ENCODE data around the gene B3GAT1. TPM values are rescaled to one million over a fixed set of nuclear protein-coding genes. Genes with fewer than 3 reads are reported as not detected.

Gene B3GAT1
- polyA plus RNA-seq, 2 donors = 0.02 to 0.10 TPM

- Histone ChIP-seq H3K36me3 (ENCODE audit: control insufficient read depth in 2 of 2, insufficient read depth in 2 of 2, low read length in 1 of 2) (no peaks in the 10 kb centered on the region), H3K4me1 (ENCODE audit: control insufficient read depth in 2 of 2, insufficient read depth in 2 of 2, low read length in 1 of 2) (no peaks in the 10 kb centered on the region), H3K27me3 (ENCODE audit: control insufficient read depth in 1 of 2, insufficient read depth in 2 of 2, low read length in 2 of 2) (no peaks in the 10 kb centered on the region), H3K27ac (ENCODE audit: low read depth in 2 of 2, low read length in 1 of 2) (no peak overlapping the region), H3K4me3 (ENCODE audit: low read depth in 1 of 2, low read length in 2 of 2) (no peak overlapping the region), H3K9me3 (ENCODE audit: control insufficient read depth in 2 of 2, insufficient read depth in 1 of 2, low read depth in 1 of 2, low read length in 1 of 2) (no peaks in the 10 kb centered on the region)
- 75 to 83% methylated on average over 12 of the region's 12 CpGs for WGBS, 2 donors
These were observed 17.0 kb downstream of the B3GAT1 start for GRCh38 chr11:134395002-134395401.

- no peaks in the 10 kb centered on the region for H3K27me3 ChIP-seq (ENCODE audit: control insufficient read depth in 1 of 2, insufficient read depth in 2 of 2, low read length in 2 of 2)
- no peak overlapping the region for H3K27ac ChIP-seq (ENCODE audit: low read depth in 2 of 2, low read length in 1 of 2)
- 80 to 82% methylated on average over 10 of the region's 10 CpGs for WGBS, 2 donors
- no peaks in the 10 kb centered on the region for H3K4me1 ChIP-seq (ENCODE audit: control insufficient read depth in 2 of 2, insufficient read depth in 2 of 2, low read length in 1 of 2)
- H3K36me3 ChIP-seq (ENCODE audit: control insufficient read depth in 2 of 2, insufficient read depth in 2 of 2, low read length in 1 of 2) = no peaks in the 10 kb centered on the region
- no peak overlapping the region for H3K4me3 ChIP-seq (ENCODE audit: low read depth in 1 of 2, low read length in 2 of 2)
- no peaks in the 10 kb centered on the region for H3K9me3 ChIP-seq (ENCODE audit: control insufficient read depth in 2 of 2, insufficient read depth in 1 of 2, low read depth in 1 of 2, low read length in 1 of 2)
These were observed 17.7 kb downstream of the B3GAT1 start for GRCh38 chr11:134394311-134394710.

GRCh38 chr11:134393638-134394037, 18.4 kb downstream of the B3GAT1 start:
- Histone ChIP-seq H3K9me3 (ENCODE audit: control insufficient read depth in 2 of 2, insufficient read depth in 1 of 2, low read depth in 1 of 2, low read length in 1 of 2) (no peaks in the 10 kb centered on the region), H3K36me3 (ENCODE audit: control insufficient read depth in 2 of 2, insufficient read depth in 2 of 2, low read length in 1 of 2) (no peaks in the 10 kb centered on the region), H3K4me1 (ENCODE audit: control insufficient read depth in 2 of 2, insufficient read depth in 2 of 2, low read length in 1 of 2) (no peaks in the 10 kb centered on the region), H3K27me3 (ENCODE audit: control insufficient read depth in 1 of 2, insufficient read depth in 2 of 2, low read length in 2 of 2) (no peaks in the 10 kb centered on the region), H3K27ac (ENCODE audit: low read depth in 2 of 2, low read length in 1 of 2) (no peak overlapping the region), H3K4me3 (ENCODE audit: low read depth in 1 of 2, low read length in 2 of 2) (no peak overlapping the region)
- 28 to 38% methylated on average over 14 of the region's 14 CpGs for WGBS, 2 donors

- H3K27me3 ChIP-seq (ENCODE audit: control insufficient read depth in 1 of 2, insufficient read depth in 2 of 2, low read length in 2 of 2) = no peaks in the 10 kb centered on the region
- H3K4me1 ChIP-seq (ENCODE audit: control insufficient read depth in 2 of 2, insufficient read depth in 2 of 2, low read length in 1 of 2) = no peaks in the 10 kb centered on the region
- WGBS, 2 donors = 84% methylated on average over 21 of the region's 21 CpGs
- no peaks in the 10 kb centered on the region for H3K9me3 ChIP-seq (ENCODE audit: control insufficient read depth in 2 of 2, insufficient read depth in 1 of 2, low read depth in 1 of 2, low read length in 1 of 2)
- H3K4me3 ChIP-seq (ENCODE audit: low read depth in 1 of 2, low read length in 2 of 2) = no peak overlapping the region
- no peak overlapping the region for H3K27ac ChIP-seq (ENCODE audit: low read depth in 2 of 2, low read length in 1 of 2)
- H3K36me3 ChIP-seq (ENCODE audit: control insufficient read depth in 2 of 2, insufficient read depth in 2 of 2, low read length in 1 of 2) = no peaks in the 10 kb centered on the region
These were observed 19.0 kb downstream of the B3GAT1 start for GRCh38 chr11:134392953-134393615.

- Histone ChIP-seq H3K27me3 (ENCODE audit: control insufficient read depth in 1 of 2, insufficient read depth in 2 of 2, low read length in 2 of 2) (no peaks in the 10 kb centered on the region), H3K36me3 (ENCODE audit: control insufficient read depth in 2 of 2, insufficient read depth in 2 of 2, low read length in 1 of 2) (no peaks in the 10 kb centered on the region), H3K4me1 (ENCODE audit: control insufficient read depth in 2 of 2, insufficient read depth in 2 of 2, low read length in 1 of 2) (no peaks in the 10 kb centered on the region), H3K9me3 (ENCODE audit: control insufficient read depth in 2 of 2, insufficient read depth in 1 of 2, low read depth in 1 of 2, low read length in 1 of 2) (no peaks in the 10 kb centered on the region), H3K27ac (ENCODE audit: low read depth in 2 of 2, low read length in 1 of 2) (no peak overlapping the region), H3K4me3 (ENCODE audit: low read depth in 1 of 2, low read length in 2 of 2) (no peak overlapping the region)
- 84 to 85% methylated on average over 13 of the region's 13 CpGs for WGBS, 2 donors
These were observed 20.4 kb downstream of the B3GAT1 start for GRCh38 chr11:134391656-134392055.

- Histone ChIP-seq H3K4me3 (ENCODE audit: low read depth in 1 of 2, low read length in 2 of 2) (no peak overlapping the region), H3K27me3 (ENCODE audit: control insufficient read depth in 1 of 2, insufficient read depth in 2 of 2, low read length in 2 of 2) (no peaks in the 10 kb centered on the region), H3K27ac (ENCODE audit: low read depth in 2 of 2, low read length in 1 of 2) (no peak overlapping the region), H3K36me3 (ENCODE audit: control insufficient read depth in 2 of 2, insufficient read depth in 2 of 2, low read length in 1 of 2) (no peaks in the 10 kb centered on the region), H3K9me3 (ENCODE audit: control insufficient read depth in 2 of 2, insufficient read depth in 1 of 2, low read depth in 1 of 2, low read length in 1 of 2) (no peaks in the 10 kb centered on the region), H3K4me1 (ENCODE audit: control insufficient read depth in 2 of 2, insufficient read depth in 2 of 2, low read length in 1 of 2) (no peaks in the 10 kb centered on the region)
- WGBS, 2 donors = 78% methylated on average over 15 of the region's 15 CpGs
These were observed 21.1 kb downstream of the B3GAT1 start for GRCh38 chr11:134390706-134391569.

GRCh38 chr11:134389464-134390180, 22.4 kb downstream of the B3GAT1 start:
- H3K27ac ChIP-seq (ENCODE audit: low read depth in 2 of 2, low read length in 1 of 2) = no peak overlapping the region
- H3K36me3 ChIP-seq (ENCODE audit: control insufficient read depth in 2 of 2, insufficient read depth in 2 of 2, low read length in 1 of 2) = no peaks in the 10 kb centered on the region
- H3K4me3 ChIP-seq (ENCODE audit: low read depth in 1 of 2, low read length in 2 of 2) = no peak overlapping the region
- H3K4me1 ChIP-seq (ENCODE audit: control insufficient read depth in 2 of 2, insufficient read depth in 2 of 2, low read length in 1 of 2) = no peaks in the 10 kb centered on the region
- H3K27me3 ChIP-seq (ENCODE audit: control insufficient read depth in 1 of 2, insufficient read depth in 2 of 2, low read length in 2 of 2) = no peaks in the 10 kb centered on the region
- H3K9me3 ChIP-seq (ENCODE audit: control insufficient read depth in 2 of 2, insufficient read depth in 1 of 2, low read depth in 1 of 2, low read length in 1 of 2) = no peaks in the 10 kb centered on the region
- WGBS, 2 donors = 89 to 90% methylated on average over 25 of the region's 25 CpGs

- Histone ChIP-seq H3K9me3 (ENCODE audit: control insufficient read depth in 2 of 2, insufficient read depth in 1 of 2, low read depth in 1 of 2, low read length in 1 of 2) (peaks cover 0 to 3% of the 10 kb centered on the region in 2 donors), H3K27ac (ENCODE audit: low read depth in 2 of 2, low read length in 1 of 2) (no peak overlapping the region), H3K4me1 (ENCODE audit: control insufficient read depth in 2 of 2, insufficient read depth in 2 of 2, low read length in 1 of 2) (no peaks in the 10 kb centered on the region), H3K4me3 (ENCODE audit: low read depth in 1 of 2, low read length in 2 of 2) (no peak overlapping the region), H3K27me3 (ENCODE audit: control insufficient read depth in 1 of 2, insufficient read depth in 2 of 2, low read length in 2 of 2) (no peaks in the 10 kb centered on the region), H3K36me3 (ENCODE audit: control insufficient read depth in 2 of 2, insufficient read depth in 2 of 2, low read length in 1 of 2) (no peaks in the 10 kb centered on the region)
- 72 to 84% methylated on average over 4 of the region's 4 CpGs for WGBS, 2 donors
These were observed 23.5 kb downstream of the B3GAT1 start for GRCh38 chr11:134388590-134388989.

GRCh38 chr11:134387501-134387900, 24.5 kb downstream of the B3GAT1 start:
- Histone ChIP-seq H3K27me3 (ENCODE audit: control insufficient read depth in 1 of 2, insufficient read depth in 2 of 2, low read length in 2 of 2) (no peaks in the 10 kb centered on the region), H3K27ac (ENCODE audit: low read depth in 2 of 2, low read length in 1 of 2) (no peak overlapping the region), H3K4me1 (ENCODE audit: control insufficient read depth in 2 of 2, insufficient read depth in 2 of 2, low read length in 1 of 2) (no peaks in the 10 kb centered on the region), H3K4me3 (ENCODE audit: low read depth in 1 of 2, low read length in 2 of 2) (no peak overlapping the region), H3K36me3 (ENCODE audit: control insufficient read depth in 2 of 2, insufficient read depth in 2 of 2, low read length in 1 of 2) (no peaks in the 10 kb centered on the region), H3K9me3 (ENCODE audit: control insufficient read depth in 2 of 2, insufficient read depth in 1 of 2, low read depth in 1 of 2, low read length in 1 of 2) (peaks cover 0 to 3% of the 10 kb centered on the region in 2 donors)
- 90 to 92% methylated on average over 21 of the region's 21 CpGs for WGBS, 2 donors

Measured in esophagus (tissue), 2 donors.